D721Med (cell line): Measurements from ENCODE around the gene TPD52L2.

Experiments used
- DNase-seq: peaks from one replicate; pipeline ENCODE4 v3.0.0; 2011; ENCODE audit warnings: low spot score; ENCODE audit not compliant: insufficient read length
- FAIRE-seq: peaks from 2 replicates; lab custom pipeline; 2011; peaks lifted over from hg19 to GRCh38; lab: Jason Lieb, UNC
- CTCF ChIP-seq: IDR thresholded peaks from 2 replicates; pipeline ENCODE4 v1.5.1; 2012; ENCODE audit warnings: mild to moderate bottlenecking, control low read depth; ENCODE audit not compliant: insufficient read depth; ENCODE audit errors: missing control alignments

The TPD52L2 gene

GRCh38 chr20:63859166-63859699, 5.8 kb upstream of the TPD52L2 start:
- TF ChIP-seq CTCF: no peak
- FAIRE-seq: no peak
- no peak for DNase-seq

GRCh38 chr20:63860325-63861051, 4.6 kb upstream of the TPD52L2 start:
- TF ChIP-seq CTCF: no peak
- DNase-seq: no peak
- FAIRE-seq: no peak

- FAIRE-seq: no peak
- no peak for TF ChIP-seq CTCF
- DNase-seq: no peak
These were observed 3.6 kb upstream of the TPD52L2 start, which contains the start of gene ABHD16B for GRCh38 chr20:63861365-63861934. TSS of gene ABHD16B (plus strand) at chr20:63861498. CDS start at chr20:63861541, 43 bp downstream.

GRCh38 chr20:63861981-63862901, 2.8 kb upstream of the TPD52L2 start:
- no peak for TF ChIP-seq CTCF
- no peak for FAIRE-seq
- DNase-seq: no peak

- FAIRE-seq: no peak
- TF ChIP-seq CTCF: no peak
These were observed 1.9 kb upstream of the TPD52L2 start for GRCh38 chr20:63863021-63863797.

GRCh38 chr20:63863798-63864544, 1.1 kb upstream of the TPD52L2 start:
- DNase-seq (peak; percentile 67), FAIRE-seq (no peak)
- peak; percentile 55 for TF ChIP-seq CTCF

More at GRCh38 chr20:63863021-63863797, 1.9 kb upstream of the TPD52L2 start:
- no peak for DNase-seq
